ENCODE measurements around the gene GALNT3. TPM values are rescaled to one million over a fixed set of nuclear protein-coding genes. Genes with fewer than 3 reads are reported as not detected.

The GALNT3 gene
- total RNA-seq, 1 experiment from 2014 or later: 18.5 TPM

GRCh38 chr2:165720511-165720910 lies 73.5 kb downstream of the GALNT3 start:
- Histone ChIP-seq H3K9ac (ENCODE audit: extremely low read depth, insufficient read length, low read length) (no peak overlapping the region), H2BK120ac (ENCODE audit: low read depth, low read length, poor library complexity, severe bottlenecking) (no peak overlapping the region), H2BK15ac (ENCODE audit: low read depth, low read length) (no peak overlapping the region), H3K27me3 (ENCODE audit: insufficient read depth, low read length) (no peaks in the 10 kb centered on the region), H3K79me2 (ENCODE audit: insufficient read depth, low read length) (no peaks in the 10 kb centered on the region), H3K18ac (ENCODE audit: insufficient read length, low read depth, low read length) (no peak overlapping the region), H3K4me1 (ENCODE audit: insufficient read depth, low read length) (peaks cover 2% of the 10 kb centered on the region; the same call in 1 of the 2 replicates), H3K27ac (ENCODE audit: insufficient read length, low read depth, low read length) (no peak overlapping the region), H2AK5ac (ENCODE audit: insufficient read length, low read length) (no peak overlapping the region), H3K14ac (ENCODE audit: insufficient read depth, low read length) (no peak overlapping the region), H4K8ac (replicated peaks; ENCODE audit: insufficient read length, low read depth, low read length) (no peak overlapping the region), H3K23ac (ENCODE audit: insufficient read length, low read depth, low read length) (no peak overlapping the region), H2AFZ (ENCODE audit: low read length) (no peak overlapping the region), H3K56ac (ENCODE audit: insufficient read length, low read depth, low read length) (no peak overlapping the region), H3K4me2 (ENCODE audit: insufficient read depth, insufficient read length, low read length) (no peak overlapping the region), H2BK20ac (ENCODE audit: low read depth, low read length, poor library complexity, severe bottlenecking) (no peak overlapping the region), H3K23me2 (ENCODE audit: insufficient read length, low read depth, low read length, poor library complexity, severe bottlenecking) (no peaks in the 10 kb centered on the region), H3K9me3 (ENCODE audit: control insufficient read depth, low read depth, low read length) (no peaks in the 10 kb centered on the region), H3K4ac (ENCODE audit: low read depth, low read length) (no peak overlapping the region), H4K91ac (ENCODE audit: insufficient read length, low read depth, low read length) (no peak overlapping the region), H2BK5ac (ENCODE audit: insufficient read length, low read length) (no peak overlapping the region), H2BK12ac (ENCODE audit: insufficient read length, low read depth, low read length) (no peak overlapping the region), H4K5ac (ENCODE audit: insufficient read length, low read depth, low read length) (no peak overlapping the region), H4K20me1 (ENCODE audit: control insufficient read depth, insufficient read depth, insufficient read length) (no peaks in the 10 kb centered on the region), H3K79me1 (ENCODE audit: insufficient read depth, low read depth, low read length, poor library complexity, severe bottlenecking) (no peaks in the 10 kb centered on the region), H3T11ph (ENCODE audit: low read length) (no peak overlapping the region)
- Mint-ChIP-seq H3K4me1 (peaks cover 12 to 13% of the 10 kb centered on the region in 2 experiments), H3K9me3 (0 out of 5 replicates have a peak, but pooled peaks cover 0 to 3% of the 10 kb centered on the region in 2 experiments), H3K36me3 (ENCODE audit: insufficient read depth in 1 of 3, low read depth in 3 of 3) (peaks cover 0 to 6% (median 0%) of the 10 kb centered on the region in 3 experiments; a peak in 2 of 7 replicates), H3K4me3 (no peak overlapping the region), H3K27me3 (ENCODE audit: low read depth) (no peaks in the 10 kb centered on the region; the same call in 1 of the 2 replicates), H3K27ac (no peak overlapping the region)
- DNase-seq: no peak
- TF ChIP-seq CTCF (conservative IDR thresholded peaks at IDR 0.05): no peak

Data from H9 (cell line).